Inflammatory macrophage (primary cell): Measurements from ENCODE around the gene RIPOR3.
"Not testable (repeated sequence)": the region's sequence is repeated elsewhere in the genome, so short reads cannot be mapped to it uniquely, and the experiment has no call there.

ENCODE experiments used
- DNase-seq, 2 donors: peaks; one replicate each; pipeline ENCODE4 v3.0.0-alpha.2; 2020 to 2022

RIPOR3 gene

GRCh38 chr20:50551288-50551687, 140.1 kb downstream of the RIPOR3 start:
- no peak for DNase-seq

- no peak for DNase-seq
Observed at GRCh38 chr20:50550531-50550930, 140.8 kb downstream of the RIPOR3 start.

GRCh38 chr20:50548396-50548795, 142.9 kb downstream of the RIPOR3 start:
- DNase-seq, result no peak

GRCh38 chr20:50547964-50548363, 143.4 kb downstream of the RIPOR3 start:
- DNase-seq, result no peak

GRCh38 chr20:50546729-50547314, 144.5 kb downstream of the RIPOR3 start:
- peak; percentile 51 to 58 for DNase-seq

- no peak for DNase-seq
Observed at GRCh38 chr20:50545126-50545525, 146.2 kb downstream of the RIPOR3 start.

GRCh38 chr20:50543326-50543725, 148.0 kb downstream of the RIPOR3 start:
- no peak for DNase-seq

GRCh38 chr20:50541606-50542041, 149.7 kb downstream of the RIPOR3 start:
- peak; percentile 19 to 33 for DNase-seq

- DNase-seq, result no peak
Observed at GRCh38 chr20:50540620-50541605, 150.4 kb downstream of the RIPOR3 start.

GRCh38 chr20:50539798-50540197, 151.5 kb downstream of the RIPOR3 start:
- DNase-seq, result not testable (repeated sequence)

GRCh38 chr20:50538276-50538675, 153.1 kb downstream of the RIPOR3 start:
- no peak for DNase-seq

- no peak for DNase-seq
Observed at GRCh38 chr20:50537546-50538201, 153.7 kb downstream of the RIPOR3 start.

GRCh38 chr20:50536333-50536732, 155.0 kb downstream of the RIPOR3 start:
- DNase-seq, result no peak
